Gastrocnemius medialis (tissue), 4 donors: ENCODE measurements around the gene CHST15. TPM values are rescaled to one million over a fixed set of nuclear protein-coding genes. Genes with fewer than 3 reads are reported as not detected.

Experiments
- ATAC-seq, 2 donors: fragments of 150-250 bp; one replicate each; pipeline ENCODE4 v1.9.1; 2016
- DNase-seq, 2 donors: peaks; one replicate each; pipeline ENCODE4 v3.0.0-alpha.2; 2019
- H3K27ac ChIP-seq, 4 donors: fragments of 200-600 bp; sonication (generic); 1 replicate in 1 of 4; 2 replicates in 3 of 4; pipeline ENCODE4 v1.5.1; 2016 to 2018; ENCODE audit warnings: mild to moderate bottlenecking in 2 of 4, moderate library complexity in 1 of 4
- H3K27me3 ChIP-seq, 3 donors: fragments of 200-600 bp; sonication (generic) in 2 of 3; 1 replicate in 1 of 3; 2 replicates in 2 of 3; pipeline versions ENCODE4 v1.5.1 to v1.6.0; 2016 to 2019; ENCODE audit warnings: mild to moderate bottlenecking in 1 of 3, moderate library complexity in 1 of 3
- H3K36me3 ChIP-seq, 2 donors: fragments of 200-600 bp; sonication (generic) in 1 of 2; one replicate each; pipeline ENCODE4 v1.5.1; 2017 to 2018
- H3K4me1 ChIP-seq, 2 donors: fragments of 200-600 bp; sonication (generic) in 1 of 2; one replicate each; pipeline ENCODE4 v1.5.1; 2016 to 2017; ENCODE audit warnings: mild to moderate bottlenecking in 2 of 2
- H3K4me3 ChIP-seq, 4 donors: fragments of 200-600 bp; sonication (generic) in 3 of 4; 1 replicate in 1 of 4; 2 replicates in 3 of 4; pipeline ENCODE4 v1.5.1; 2016 to 2019; ENCODE audit warnings: mild to moderate bottlenecking in 2 of 4
- H3K9me3 ChIP-seq, 3 donors: fragments of 200-600 bp; sonication (generic) in 2 of 3; 1 replicate in 1 of 3; 2 replicates in 2 of 3; pipeline ENCODE4 v1.5.1; 2016 to 2019
- CTCF ChIP-seq, 5 experiments: fragments of 450-650 bp in 3 of 5; fragments of 200-600 bp in 2 of 5; sonication (generic) in 2 of 5; IDR thresholded peaks in 4 of 5; conservative IDR thresholded peaks in 1 of 5; 1 replicate in 4 of 5; 2 replicates in 1 of 5; pipeline ENCODE4 v1.5.1; 2016 to 2019; ENCODE audit warnings: antibody characterized with exemption in 5 of 5, mild to moderate bottlenecking in 3 of 5, moderate library complexity in 3 of 5
- POLR2A ChIP-seq, 2 donors: fragments of 450-650 bp; IDR thresholded peaks; one replicate each; pipeline ENCODE4 v1.6.1; 2017; ENCODE audit warnings: antibody characterized with exemption in 2 of 2, mild to moderate bottlenecking in 2 of 2, moderate library complexity in 2 of 2
- in situ Hi-C, 4 donors: fragments of 200-750 bp; cut with MboI; loops; one replicate each; pipeline versions ENCODE4 v1.15.0 to v1.8.0; 2017; ENCODE audit warnings: low sequenced_read_pairs in 4 of 4
- intact Hi-C: fragments of 100-400 bp; cut with DNase I; formaldehyde crosslinking; loops from one replicate; pipeline ENCODE4 v1.15.1; 2023; ENCODE audit warnings: low total_unique reads
- total RNA-seq, 4 donors: library from RNA; depleted of rRNA; stranded (reverse); fragments of >200 nt; gene quantifications; one replicate each; pipeline versions ENCODE4 v1.1.0 to v1.2.3, GENCODE V29; 2016

The CHST15 gene
- total RNA-seq, 4 donors from 2014 or later = 9.0 to 32.2 (median 20.3) TPM

- no peak overlapping the region for H3K27ac ChIP-seq
- DNase-seq (no peak), ATAC-seq (no peak)
- TF ChIP-seq CTCF (IDR thresholded peaks at IDR 0.05 in 4 of 5, conservative IDR thresholded peaks at IDR 0.05 in 1 of 5) (no peak), POLR2A (IDR thresholded peaks at IDR 0.05) (no peak)
- intact Hi-C loops = no loop called here
- no peaks in the 10 kb centered on the region for H3K36me3 ChIP-seq
- no peak overlapping the region for H3K4me3 ChIP-seq
- H3K9me3 ChIP-seq = no peaks in the 10 kb centered on the region
- peaks cover 4 to 10% of the 10 kb centered on the region in 2 donors for H3K4me1 ChIP-seq
- in situ Hi-C loops = no loop called here
- H3K27me3 ChIP-seq = no peaks in the 10 kb centered on the region
Measured at GRCh38 chr10:124062390-124062789, 31.0 kb downstream of the CHST15 start.

DNA sequence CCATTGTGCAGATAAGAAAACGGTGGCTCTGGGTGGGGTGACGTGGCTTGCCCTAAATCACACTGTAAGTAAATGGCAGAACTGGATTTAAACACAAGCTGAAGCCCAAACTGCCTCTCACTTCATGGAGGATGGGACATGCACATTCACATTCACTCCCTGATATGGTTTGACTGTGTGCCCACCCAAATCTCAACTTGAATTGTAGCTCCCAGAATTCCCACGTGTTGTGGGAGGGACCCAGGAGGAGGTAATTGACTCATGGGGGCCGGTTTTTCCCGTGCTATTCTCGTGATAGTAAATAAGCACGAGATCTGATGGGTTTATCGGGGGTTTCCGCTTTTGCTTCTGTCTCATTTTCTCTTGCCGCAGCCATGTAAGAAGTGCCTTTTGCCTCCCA lies 32.4 kb downstream of the CHST15 start:
- Histone ChIP-seq H3K4me1 (no peaks in the 10 kb centered on the region), H3K36me3 (no peaks in the 10 kb centered on the region), H3K27ac (no peak overlapping the region), H3K4me3 (no peak overlapping the region), H3K9me3 (no peaks in the 10 kb centered on the region), H3K27me3 (no peaks in the 10 kb centered on the region)
- in situ Hi-C loops = no loop called here
- DNase-seq (no peak), ATAC-seq (no peak)
- TF ChIP-seq POLR2A (IDR thresholded peaks at IDR 0.05) = no peak
- TF ChIP-seq CTCF (IDR thresholded peaks at IDR 0.05 in 4 of 5, conservative IDR thresholded peaks at IDR 0.05 in 1 of 5) = no peak
- intact Hi-C loops = no loop called here

GRCh38 chr10:124060148-124060720 lies 33.2 kb downstream of the CHST15 start:
- in situ Hi-C loops (no loop called here), intact Hi-C loops (no loop called here)

DNA sequence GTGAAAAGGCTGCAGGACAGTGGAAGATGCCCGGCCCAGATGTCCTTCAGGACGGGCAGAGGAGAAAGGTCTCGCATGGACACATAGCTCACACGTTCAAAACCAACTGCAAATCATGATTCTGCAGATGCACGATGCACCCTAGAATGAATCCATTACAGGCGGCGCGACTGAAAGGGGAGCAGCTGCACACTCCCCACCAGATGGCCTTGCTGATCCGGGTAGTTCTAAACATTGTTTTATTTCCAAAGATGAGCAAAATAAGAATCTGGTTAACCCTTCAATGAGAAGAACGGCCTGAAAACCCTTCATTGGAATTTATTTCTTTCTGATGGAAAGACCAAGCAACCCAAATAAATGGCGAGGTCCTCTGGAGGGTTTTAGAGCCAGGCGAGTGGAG lies 33.8 kb downstream of the CHST15 start:
- DNase-seq (no peak), ATAC-seq (no peak)
- Histone ChIP-seq H3K9me3 (no peaks in the 10 kb centered on the region), H3K4me1 (no peaks in the 10 kb centered on the region), H3K36me3 (no peaks in the 10 kb centered on the region), H3K4me3 (no peak overlapping the region), H3K27ac (no peak overlapping the region), H3K27me3 (no peaks in the 10 kb centered on the region)
- in situ Hi-C loops = no loop called here
- intact Hi-C loops = no loop called here
- TF ChIP-seq CTCF (IDR thresholded peaks at IDR 0.05 in 4 of 5, conservative IDR thresholded peaks at IDR 0.05 in 1 of 5) = no peak
- TF ChIP-seq POLR2A (IDR thresholded peaks at IDR 0.05) = no peak

More at GRCh38 chr10:124060148-124060720, 33.2 kb downstream of the CHST15 start:
- DNase-seq = no peak
- H3K36me3 ChIP-seq = no peaks in the 10 kb centered on the region
- TF ChIP-seq POLR2A (IDR thresholded peaks at IDR 0.05) (no peak), CTCF (IDR thresholded peaks at IDR 0.05 in 4 of 5, conservative IDR thresholded peaks at IDR 0.05 in 1 of 5) (no peak)
- ATAC-seq = no peak
- no peaks in the 10 kb centered on the region for H3K27me3 ChIP-seq
- H3K4me3 ChIP-seq = no peak overlapping the region
- no peaks in the 10 kb centered on the region for H3K4me1 ChIP-seq
- no peaks in the 10 kb centered on the region for H3K9me3 ChIP-seq
- H3K27ac ChIP-seq = no peak overlapping the region
